ENCODE results near the gene UBL4B.

The UBL4B gene

DNA sequence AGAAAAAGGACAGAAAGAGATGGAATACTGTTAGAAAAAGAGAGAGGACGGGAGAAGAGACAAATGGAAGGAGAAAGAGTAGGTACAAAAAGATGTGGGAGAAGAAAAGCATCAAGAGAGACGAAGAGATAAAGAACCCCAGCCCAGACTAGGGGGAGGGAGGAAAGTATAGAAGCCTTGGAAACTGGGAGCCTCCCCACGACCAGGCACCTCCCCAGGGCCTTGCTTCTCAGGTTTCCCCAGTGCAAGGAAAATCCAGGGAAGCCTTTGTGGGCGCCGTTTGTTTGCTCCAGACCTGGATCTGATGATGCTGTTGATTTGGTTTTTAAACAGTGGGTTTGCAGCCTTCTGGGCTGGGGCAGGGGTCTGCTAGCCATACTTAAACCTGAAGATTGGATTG, 26.6 kb upstream of the UBL4B start:
- Histone ChIP-seq H3K9me3 (ENCODE audit: insufficient read depth, low read length) (no peaks in the 10 kb centered on the region), H3K27me3 (ENCODE audit: low read length) (no peaks in the 10 kb centered on the region), H3F3A (ENCODE audit: insufficient read depth) (no peaks in the 10 kb centered on the region), H3K4me3 (ENCODE audit: insufficient read depth, low read length, poor library complexity, severe bottlenecking) (no peak overlapping the region), H3K9me2 (replicated peaks; ENCODE audit: insufficient read depth, low read length) (no peaks in the 10 kb centered on the region), H3K79me2 (ENCODE audit: insufficient read depth, low read length) (no peaks in the 10 kb centered on the region), H3K27ac (ENCODE audit: low read depth, low read length) (no peak overlapping the region), H3K9ac (ENCODE audit: low read length) (no peak overlapping the region), H2AFZ (ENCODE audit: low read depth, low read length, severe bottlenecking) (no peak overlapping the region), H4K20me1 (ENCODE audit: low read depth, low read length) (no peaks in the 10 kb centered on the region), H3K4me2 (ENCODE audit: low read depth, low read length, poor library complexity, severe bottlenecking) (no peak overlapping the region), H3K36me3 (ENCODE audit: low read length) (no peaks in the 10 kb centered on the region)
- TF ChIP-seq, protein P1, sequence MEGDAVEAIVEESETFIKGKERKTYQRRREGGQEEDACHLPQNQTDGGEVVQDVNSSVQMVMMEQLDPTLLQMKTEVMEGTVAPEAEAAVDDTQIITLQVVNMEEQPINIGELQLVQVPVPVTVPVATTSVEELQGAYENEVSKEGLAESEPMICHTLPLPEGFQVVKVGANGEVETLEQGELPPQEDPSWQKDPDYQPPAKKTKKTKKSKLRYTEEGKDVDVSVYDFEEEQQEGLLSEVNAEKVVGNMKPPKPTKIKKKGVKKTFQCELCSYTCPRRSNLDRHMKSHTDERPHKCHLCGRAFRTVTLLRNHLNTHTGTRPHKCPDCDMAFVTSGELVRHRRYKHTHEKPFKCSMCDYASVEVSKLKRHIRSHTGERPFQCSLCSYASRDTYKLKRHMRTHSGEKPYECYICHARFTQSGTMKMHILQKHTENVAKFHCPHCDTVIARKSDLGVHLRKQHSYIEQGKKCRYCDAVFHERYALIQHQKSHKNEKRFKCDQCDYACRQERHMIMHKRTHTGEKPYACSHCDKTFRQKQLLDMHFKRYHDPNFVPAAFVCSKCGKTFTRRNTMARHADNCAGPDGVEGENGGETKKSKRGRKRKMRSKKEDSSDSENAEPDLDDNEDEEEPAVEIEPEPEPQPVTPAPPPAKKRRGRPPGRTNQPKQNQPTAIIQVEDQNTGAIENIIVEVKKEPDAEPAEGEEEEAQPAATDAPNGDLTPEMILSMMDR (IDR thresholded peaks at IDR 0.05; ENCODE audit: insufficient read depth, low read length, poor library complexity, severe bottlenecking): no peak

DNA sequence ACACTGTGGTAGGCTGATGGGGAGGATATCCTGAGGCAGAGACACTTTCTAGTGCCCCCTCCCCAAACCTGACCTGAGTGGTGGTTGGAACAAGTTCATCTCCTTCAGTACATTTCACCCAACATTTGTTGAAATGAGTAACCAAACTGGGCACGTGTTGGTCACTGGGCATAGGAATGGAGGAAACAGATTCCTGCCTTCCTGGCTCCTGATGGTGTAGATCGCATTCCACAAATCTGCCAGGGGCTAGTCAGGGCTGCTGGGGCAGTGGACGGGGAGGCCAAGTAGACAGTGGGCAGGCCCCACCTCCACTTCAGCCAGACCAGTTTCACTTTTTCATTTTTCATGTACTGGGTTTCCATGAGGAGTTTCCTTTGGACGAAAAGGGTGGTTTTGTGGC, 25.3 kb upstream of the UBL4B start:
- H2AFZ ChIP-seq (ENCODE audit: low read depth, low read length, severe bottlenecking): no peak overlapping the region
- H4K20me1 ChIP-seq (ENCODE audit: low read depth, low read length): no peaks in the 10 kb centered on the region
- H3K9me2 ChIP-seq (replicated peaks; ENCODE audit: insufficient read depth, low read length): no peaks in the 10 kb centered on the region
- no peaks in the 10 kb centered on the region for H3K79me2 ChIP-seq (ENCODE audit: insufficient read depth, low read length)
- no peak overlapping the region for H3K27ac ChIP-seq (ENCODE audit: low read depth, low read length)
- H3F3A ChIP-seq (ENCODE audit: insufficient read depth): no peaks in the 10 kb centered on the region
- no peak overlapping the region for H3K4me2 ChIP-seq (ENCODE audit: low read depth, low read length, poor library complexity, severe bottlenecking)
- no peaks in the 10 kb centered on the region for H3K9me3 ChIP-seq (ENCODE audit: insufficient read depth, low read length)
- H3K4me3 ChIP-seq (ENCODE audit: insufficient read depth, low read length, poor library complexity, severe bottlenecking): no peak overlapping the region
- TF ChIP-seq, protein P1 (IDR thresholded peaks at IDR 0.05; ENCODE audit: insufficient read depth, low read length, poor library complexity, severe bottlenecking): no peak
- no peak for TF ChIP-seq EZH2phosphoT487 (conservative IDR thresholded peaks at IDR 0.05; ENCODE audit: low read length)
- H3K36me3 ChIP-seq (ENCODE audit: low read length): no peaks in the 10 kb centered on the region
- H3K27me3 ChIP-seq (ENCODE audit: low read length): no peaks in the 10 kb centered on the region
- H3K9ac ChIP-seq (ENCODE audit: low read length): no peak overlapping the region

DNA sequence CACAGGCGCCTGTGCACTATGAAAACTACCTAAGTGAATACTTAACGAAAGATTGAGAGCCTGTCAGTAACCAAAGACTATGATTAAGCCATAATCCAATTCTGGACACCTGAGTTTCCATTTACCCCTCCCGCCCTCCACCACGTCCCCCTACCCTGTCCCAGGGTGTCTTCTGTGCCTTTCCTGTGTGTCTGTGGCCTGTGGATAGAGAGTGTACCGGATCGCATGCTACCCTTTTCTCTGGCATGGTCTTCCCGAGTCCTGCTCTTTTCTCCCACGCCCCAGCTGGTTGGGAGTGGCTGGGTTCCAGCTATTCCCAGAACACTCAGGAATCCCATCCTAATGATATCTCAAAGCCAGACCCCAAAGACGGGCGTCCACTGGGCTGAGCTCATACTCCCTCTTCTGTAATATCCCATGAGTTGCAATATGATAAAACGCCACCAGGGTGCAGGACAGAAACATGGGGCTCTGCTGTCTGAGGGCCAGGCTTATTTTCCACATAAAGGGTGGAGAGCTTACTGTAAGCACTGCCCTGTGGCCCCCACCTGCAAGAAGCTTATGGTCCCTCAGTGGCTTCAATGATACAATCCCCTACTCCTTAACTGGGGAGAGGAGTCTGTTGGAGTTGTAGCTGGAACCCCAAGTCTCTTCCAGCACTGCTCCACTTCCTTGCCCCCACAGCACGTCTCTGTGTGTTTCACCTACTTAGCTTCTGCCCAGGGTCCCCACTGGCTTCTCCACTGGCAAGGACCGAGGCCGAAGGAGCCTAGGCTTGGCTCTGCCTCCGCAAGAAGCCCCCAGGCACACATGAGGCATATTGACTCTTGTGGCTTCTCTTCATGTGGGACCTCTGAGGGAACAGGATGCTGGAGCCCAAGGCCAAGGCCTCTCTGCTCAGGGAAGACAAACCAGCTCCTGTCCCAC, 24.2 kb upstream of the UBL4B start:
- Histone ChIP-seq H3K9me2 (replicated peaks; ENCODE audit: insufficient read depth, low read length) (no peaks in the 10 kb centered on the region), H3F3A (ENCODE audit: insufficient read depth) (no peaks in the 10 kb centered on the region), H4K20me1 (ENCODE audit: low read depth, low read length) (no peaks in the 10 kb centered on the region), H2AFZ (ENCODE audit: low read depth, low read length, severe bottlenecking) (no peak overlapping the region), H3K79me2 (ENCODE audit: insufficient read depth, low read length) (no peaks in the 10 kb centered on the region), H3K9ac (ENCODE audit: low read length) (no peak overlapping the region), H3K27me3 (ENCODE audit: low read length) (no peaks in the 10 kb centered on the region), H3K9me3 (ENCODE audit: insufficient read depth, low read length) (no peaks in the 10 kb centered on the region), H3K27ac (ENCODE audit: low read depth, low read length) (no peak overlapping the region), H3K36me3 (ENCODE audit: low read length) (no peaks in the 10 kb centered on the region), H3K4me3 (ENCODE audit: insufficient read depth, low read length, poor library complexity, severe bottlenecking) (no peak overlapping the region), H3K4me2 (ENCODE audit: low read depth, low read length, poor library complexity, severe bottlenecking) (no peak overlapping the region)
- TF ChIP-seq, protein P1 (IDR thresholded peaks at IDR 0.05; ENCODE audit: insufficient read depth, low read length, poor library complexity, severe bottlenecking): peak; percentile 65
- TF ChIP-seq EZH2phosphoT487 (conservative IDR thresholded peaks at IDR 0.05; ENCODE audit: low read length): no peak

All from SU-DHL-6 (cell line).